MM.1S (cell line): ENCODE results near the gene GNGT1.

Source experiments
- CTCF ChIP-seq: fragments of 300-600 bp; sonication (generic); IDR thresholded peaks from 2 replicates; pipeline ENCODE4 v1.5.1; 2016; ENCODE audit warnings: antibody characterized with exemption, low read length, mixed read lengths
- EZH2 ChIP-seq: fragments of 300-600 bp; sonication (generic); optimal IDR thresholded peaks from 2 replicates; pipeline ENCODE3; 2017; ENCODE audit warnings: low read depth, mild to moderate bottlenecking, antibody characterized with exemption, low read length, mixed read lengths

GRCh38 chr7:93958216-93958615 is 51.8 kb downstream of the GNGT1 start:
- no peak for TF ChIP-seq CTCF
- no peak for TF ChIP-seq EZH2
